Rectal smooth muscle tissue (tissue), 1 donor: ENCODE data around the gene FKBP2.
"Not testable (repeated sequence)": the region's sequence is repeated elsewhere in the genome, so short reads cannot be mapped to it uniquely, and the experiment has no call there.

Experiments
- H3K27ac ChIP-seq: one replicate; pipeline ENCODE4 v1.7.0; 2013; ENCODE audit warnings: low read depth, low read length, inconsistent platforms
- H3K27me3 ChIP-seq: one replicate; pipeline ENCODE4 v1.7.0; 2013; ENCODE audit warnings: low read length; ENCODE audit not compliant: control insufficient read depth, insufficient read depth
- H3K36me3 ChIP-seq: one replicate; pipeline ENCODE4 v1.7.0; 2013; ENCODE audit warnings: low read length; ENCODE audit not compliant: control insufficient read depth, insufficient read depth
- H3K4me1 ChIP-seq: one replicate; pipeline ENCODE4 v1.7.0; 2013; ENCODE audit warnings: low read length; ENCODE audit not compliant: control insufficient read depth, insufficient read depth
- H3K4me3 ChIP-seq: one replicate; pipeline ENCODE4 v1.7.0; 2013; ENCODE audit warnings: low read length
- H3K9ac ChIP-seq: one replicate; pipeline ENCODE4 v1.7.0; 2013; ENCODE audit warnings: low read length

The FKBP2 gene

GRCh38 chr11:64241491-64242374 is 838 bp downstream of the FKBP2 start:
- peak overlapping the region; percentile 72 for H3K4me3 ChIP-seq
- H3K27ac ChIP-seq: peak overlapping the region; percentile 89
- no peaks in the 10 kb centered on the region for H3K27me3 ChIP-seq
- H3K4me1 ChIP-seq: peaks cover 6% of the 10 kb centered on the region
- H3K9ac ChIP-seq: peak overlapping the region; percentile 51
- H3K36me3 ChIP-seq: peaks cover 6% of the 10 kb centered on the region

- Histone ChIP-seq H3K4me3 (no peak overlapping the region), H3K4me1 (peaks cover 12% of the 10 kb centered on the region), H3K27ac (no peak overlapping the region), H3K9ac (no peak overlapping the region), H3K36me3 (peaks cover 3% of the 10 kb centered on the region), H3K27me3 (no peaks in the 10 kb centered on the region)
Measured at GRCh38 chr11:64243236-64243854, 2.5 kb downstream of the FKBP2 start.

GRCh38 chr11:64244107-64244506 is 3.2 kb downstream of the FKBP2 start:
- Histone ChIP-seq H3K36me3 (peaks cover 3% of the 10 kb centered on the region), H3K9ac (no peak overlapping the region), H3K4me3 (no peak overlapping the region), H3K4me1 (peaks cover 12% of the 10 kb centered on the region), H3K27ac (no peak overlapping the region), H3K27me3 (no peaks in the 10 kb centered on the region)

GRCh38 chr11:64244966-64245365 is 4.1 kb downstream of the FKBP2 start:
- H3K27ac ChIP-seq: peak overlapping the region; percentile 69
- H3K27me3 ChIP-seq: no peaks in the 10 kb centered on the region
- H3K9ac ChIP-seq: no peak overlapping the region
- peaks cover 3% of the 10 kb centered on the region for H3K36me3 ChIP-seq
- peaks cover 12% of the 10 kb centered on the region for H3K4me1 ChIP-seq
- peak overlapping the region; percentile 68 for H3K4me3 ChIP-seq

- peaks cover 8% of the 10 kb centered on the region for H3K4me1 ChIP-seq
- no peaks in the 10 kb centered on the region for H3K27me3 ChIP-seq
- peaks cover 3% of the 10 kb centered on the region for H3K36me3 ChIP-seq
- H3K27ac ChIP-seq: peak overlapping the region; percentile 69
- peak overlapping the region; percentile 68 for H3K4me3 ChIP-seq
- H3K9ac ChIP-seq: peak overlapping the region; percentile 58
Measured at GRCh38 chr11:64245401-64245796, 4.5 kb downstream of the FKBP2 start.

GRCh38 chr11:64245797-64246620 is 5.1 kb downstream of the FKBP2 start:
- peak overlapping the region; percentile 69 for H3K27ac ChIP-seq
- H3K9ac ChIP-seq: peak overlapping the region; percentile 58
- no peaks in the 10 kb centered on the region for H3K27me3 ChIP-seq
- peaks cover 5% of the 10 kb centered on the region for H3K4me1 ChIP-seq
- H3K4me3 ChIP-seq: peak overlapping the region; percentile 68
- H3K36me3 ChIP-seq: peaks cover 3% of the 10 kb centered on the region

GRCh38 chr11:64246621-64246870 is 5.7 kb downstream of the FKBP2 start:
- not testable (repeated sequence) for H3K4me1 ChIP-seq, H3K27me3 ChIP-seq, H3K36me3 ChIP-seq, H3K27ac ChIP-seq, H3K9ac ChIP-seq
- H3K4me3 ChIP-seq: peak overlapping the region; percentile 68

GRCh38 chr11:64246871-64247728 is 6.2 kb downstream of the FKBP2 start, which contains the start of gene PPP1R14B:
Gene PPP1R14B, minus strand, starts transcription at chr11:64246943. Its CDS starts 270 bp downstream, at chr11:64246673.
- peak within 1 kb of the TSS; percentile 96 for H3K4me3 ChIP-seq
- peak within 1 kb of the TSS; percentile 93 for H3K27ac ChIP-seq
- peaks cover 7% of the 10 kb centered on the region for H3K4me1 ChIP-seq
- peak within 1 kb of the TSS; percentile 70 for H3K9ac ChIP-seq
- no peaks in the 10 kb centered on the region for H3K27me3 ChIP-seq
- peaks cover 3% of the 10 kb centered on the region for H3K36me3 ChIP-seq

- Histone ChIP-seq H3K4me3 (peak overlapping the region; percentile 96), H3K4me1 (peaks cover 9% of the 10 kb centered on the region), H3K27me3 (no peaks in the 10 kb centered on the region), H3K9ac (no peak overlapping the region), H3K27ac (peak overlapping the region; percentile 93), H3K36me3 (peaks cover 3% of the 10 kb centered on the region)
Measured at GRCh38 chr11:64247729-64248531, 7.0 kb downstream of the FKBP2 start.

- Histone ChIP-seq H3K27ac (no peak overlapping the region), H3K4me3 (no peak overlapping the region), H3K36me3 (peaks cover 1% of the 10 kb centered on the region), H3K9ac (no peak overlapping the region), H3K27me3 (no peaks in the 10 kb centered on the region), H3K4me1 (peaks cover 9% of the 10 kb centered on the region)
Measured at GRCh38 chr11:64248578-64248977, 7.7 kb downstream of the FKBP2 start.

GRCh38 chr11:64249038-64249437 is 8.1 kb downstream of the FKBP2 start:
- H3K27ac ChIP-seq: no peak overlapping the region
- H3K9ac ChIP-seq: no peak overlapping the region
- H3K4me3 ChIP-seq: no peak overlapping the region
- no peaks in the 10 kb centered on the region for H3K36me3 ChIP-seq
- peaks cover 9% of the 10 kb centered on the region for H3K4me1 ChIP-seq
- no peaks in the 10 kb centered on the region for H3K27me3 ChIP-seq
